GM12878 (cell line): Measurements from ENCODE around the gene SPTBN1. TPM values are rescaled to one million over a fixed set of nuclear protein-coding genes. Genes with fewer than 3 reads are reported as not detected.

Source experiments
- BHLHE40 ChIP-seq, 2 experiments: fragments of 450-650 bp in 1 of 2; IDR thresholded peaks; 2 replicates each; pipeline ENCODE4 v1.6.1; 2011 to 2017; ENCODE audit warnings: low read depth in 2 of 2, borderline replicate concordance in 1 of 2, improper control_type of control experiment in 1 of 2, low read length in 1 of 2, mild to moderate bottlenecking in 1 of 2
- CREB1 ChIP-seq: IDR thresholded peaks from 2 replicates; pipeline ENCODE4 v1.6.1; 2012; ENCODE audit warnings: low read depth, mild to moderate bottlenecking, inconsistent platforms
- MTA2 ChIP-seq: fragments of 450-650 bp; IDR thresholded peaks from 2 replicates; pipeline ENCODE4 v1.6.1; 2016; ENCODE audit warnings: low read depth, mild to moderate bottlenecking, moderate library complexity
- MXI1 ChIP-seq: fragments of 150-350 bp; IDR thresholded peaks from 2 replicates; pipeline ENCODE4 v1.6.1; 2011; ENCODE audit warnings: low read depth, mild to moderate bottlenecking, inconsistent platforms, low read length, improper control_type of control experiment
- MYC ChIP-seq: IDR thresholded peaks from 2 replicates; pipeline ENCODE4 v1.6.1; 2011; ENCODE audit warnings: mild to moderate bottlenecking, low read length, moderate library complexity, inconsistent platforms; ENCODE audit not compliant: insufficient read depth, insufficient replicate concordance, insufficient read length, severe bottlenecking
- POLR2AphosphoS2 ChIP-seq: IDR thresholded peaks from 2 replicates; pipeline ENCODE4 v1.6.1; 2011; ENCODE audit warnings: low read depth, mild to moderate bottlenecking, low read length, improper control_type of control experiment, moderate library complexity
- ZNF24 ChIP-seq: fragments of 450-650 bp; IDR thresholded peaks from 2 replicates; pipeline ENCODE4 v1.6.1; 2017; ENCODE audit warnings: antibody characterized with exemption, mild to moderate bottlenecking
- polyA plus RNA-seq, 11 experiments: library from polyadenylated mRNA; depleted of rRNA in 4 of 11; unstranded in 6 of 11; stranded (reverse) in 5 of 11; fragments of >200 nt; fragmentation: Nextera tagmentation in 4 of 11; fragmentation: Illumina TruSeq in 1 of 11; extraction: Ambion mirVana in 4 of 11; extraction: Trizol in 1 of 11; gene quantifications; 1 replicate in 1 of 11; 2 replicates in 10 of 11; pipeline versions ENCODE4 v1.2.1 to v1.2.3, GENCODE V29; 2011 to 2016; ENCODE audit warnings: inconsistent platforms in 2 of 11, missing spikeins in 2 of 11, low read depth in 1 of 11
- total RNA-seq, 4 experiments: library from RNA; depleted of rRNA in 3 of 4; stranded (reverse); fragments of >200 nt in 3 of 4; fragmentation: Illumina TruSeq in 1 of 4; extraction: Trizol in 1 of 4; gene quantifications; 2 replicates each; pipeline versions ENCODE4 v1.2.1 to v1.2.3, GENCODE V29; 2013 to 2021
- TF ChIP-seq, protein P1 (sequence below): fragments of 450-650 bp; formaldehyde crosslinking; IDR thresholded peaks from 2 replicates; pipeline ENCODE4 v1.5.0; 2022; ENCODE audit warnings: mild to moderate bottlenecking, missing genetic modification characterization
- TF ChIP-seq, protein P2 (sequence below): IDR thresholded peaks from 2 replicates; pipeline ENCODE4 v1.6.1; 2011; ENCODE audit warnings: low read depth, low read length, improper control_type of control experiment, borderline replicate concordance
- TF ChIP-seq, protein P3 (sequence below): fragments of 450-650 bp; IDR thresholded peaks from 2 replicates; pipeline ENCODE4 v1.6.1; 2014; ENCODE audit warnings: mild to moderate bottlenecking
- TF ChIP-seq, protein P4 (sequence below): fragments of 450-650 bp; IDR thresholded peaks from 2 replicates; pipeline ENCODE4 v1.6.1; 2016; ENCODE audit warnings: mild to moderate bottlenecking, moderate library complexity, borderline replicate concordance
- TF ChIP-seq, protein P5 (sequence below): IDR thresholded peaks from 2 replicates; pipeline ENCODE4 v1.6.1; 2012; ENCODE audit warnings: improper control_type of control experiment, low read depth, low read length; ENCODE audit not compliant: insufficient replicate concordance

SPTBN1 gene
- total and polyA plus RNA-seq, 10 of the 15 experiments (the other 5 are each of a cell fraction or from before 2014, with no cell fraction given) = 20.6 to 154 (median 76.7) TPM

DNA sequence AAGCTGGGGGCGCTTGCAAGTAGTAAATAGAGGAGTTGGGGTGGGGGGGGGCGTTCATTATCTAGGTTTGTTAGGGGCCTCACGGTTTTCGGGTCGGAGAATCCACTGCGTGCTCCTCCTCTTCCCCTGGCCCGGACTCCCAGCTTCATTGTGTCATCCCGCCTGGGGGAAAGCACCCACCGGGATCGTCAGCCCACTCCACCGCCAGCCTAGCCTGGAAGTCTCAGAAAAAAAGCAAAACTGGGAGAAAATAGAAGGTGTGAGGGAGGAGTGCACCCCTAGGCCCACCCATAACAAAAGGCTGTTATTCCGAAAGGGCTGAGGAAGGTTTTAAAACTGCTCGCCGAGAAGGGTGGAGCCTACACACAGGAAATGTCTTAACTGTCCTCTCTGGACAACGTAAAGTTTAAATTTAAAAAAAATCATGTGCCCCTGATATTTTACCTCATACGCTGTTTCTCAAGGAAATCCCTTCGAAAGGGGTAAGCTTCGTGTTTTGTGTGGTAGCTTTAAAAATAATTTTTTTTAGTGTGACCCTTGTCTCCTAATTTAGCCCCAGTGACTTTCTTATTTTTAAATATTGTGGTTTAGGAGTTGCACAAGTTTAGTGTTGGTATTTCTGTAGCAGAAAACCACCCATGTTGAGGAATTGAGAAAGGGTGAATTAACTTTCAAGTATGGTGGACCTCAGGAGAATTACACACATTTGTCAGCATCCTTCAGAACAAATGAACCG, 104.2 kb downstream of the SPTBN1 start (continued):
- TF ChIP-seq, protein P1, sequence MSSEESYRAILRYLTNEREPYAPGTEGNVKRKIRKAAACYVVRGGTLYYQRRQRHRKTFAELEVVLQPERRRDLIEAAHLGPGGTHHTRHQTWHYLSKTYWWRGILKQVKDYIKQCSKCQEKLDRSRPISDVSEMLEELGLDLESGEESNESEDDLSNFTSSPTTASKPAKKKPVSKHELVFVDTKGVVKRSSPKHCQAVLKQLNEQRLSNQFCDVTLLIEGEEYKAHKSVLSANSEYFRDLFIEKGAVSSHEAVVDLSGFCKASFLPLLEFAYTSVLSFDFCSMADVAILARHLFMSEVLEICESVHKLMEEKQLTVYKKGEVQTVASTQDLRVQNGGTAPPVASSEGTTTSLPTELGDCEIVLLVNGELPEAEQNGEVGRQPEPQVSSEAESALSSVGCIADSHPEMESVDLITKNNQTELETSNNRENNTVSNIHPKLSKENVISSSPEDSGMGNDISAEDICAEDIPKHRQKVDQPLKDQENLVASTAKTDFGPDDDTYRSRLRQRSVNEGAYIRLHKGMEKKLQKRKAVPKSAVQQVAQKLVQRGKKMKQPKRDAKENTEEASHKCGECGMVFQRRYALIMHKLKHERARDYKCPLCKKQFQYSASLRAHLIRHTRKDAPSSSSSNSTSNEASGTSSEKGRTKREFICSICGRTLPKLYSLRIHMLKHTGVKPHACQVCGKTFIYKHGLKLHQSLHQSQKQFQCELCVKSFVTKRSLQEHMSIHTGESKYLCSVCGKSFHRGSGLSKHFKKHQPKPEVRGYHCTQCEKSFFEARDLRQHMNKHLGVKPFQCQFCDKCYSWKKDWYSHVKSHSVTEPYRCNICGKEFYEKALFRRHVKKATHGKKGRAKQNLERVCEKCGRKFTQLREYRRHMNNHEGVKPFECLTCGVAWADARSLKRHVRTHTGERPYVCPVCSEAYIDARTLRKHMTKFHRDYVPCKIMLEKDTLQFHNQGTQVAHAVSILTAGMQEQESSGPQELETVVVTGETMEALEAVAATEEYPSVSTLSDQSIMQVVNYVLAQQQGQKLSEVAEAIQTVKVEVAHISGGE = no peak
- TF ChIP-seq, protein P2, sequence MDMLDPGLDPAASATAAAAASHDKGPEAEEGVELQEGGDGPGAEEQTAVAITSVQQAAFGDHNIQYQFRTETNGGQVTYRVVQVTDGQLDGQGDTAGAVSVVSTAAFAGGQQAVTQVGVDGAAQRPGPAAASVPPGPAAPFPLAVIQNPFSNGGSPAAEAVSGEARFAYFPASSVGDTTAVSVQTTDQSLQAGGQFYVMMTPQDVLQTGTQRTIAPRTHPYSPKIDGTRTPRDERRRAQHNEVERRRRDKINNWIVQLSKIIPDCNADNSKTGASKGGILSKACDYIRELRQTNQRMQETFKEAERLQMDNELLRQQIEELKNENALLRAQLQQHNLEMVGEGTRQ = no peak; the same call in 1 of the 2 replicates
- TF ChIP-seq, protein P3, sequence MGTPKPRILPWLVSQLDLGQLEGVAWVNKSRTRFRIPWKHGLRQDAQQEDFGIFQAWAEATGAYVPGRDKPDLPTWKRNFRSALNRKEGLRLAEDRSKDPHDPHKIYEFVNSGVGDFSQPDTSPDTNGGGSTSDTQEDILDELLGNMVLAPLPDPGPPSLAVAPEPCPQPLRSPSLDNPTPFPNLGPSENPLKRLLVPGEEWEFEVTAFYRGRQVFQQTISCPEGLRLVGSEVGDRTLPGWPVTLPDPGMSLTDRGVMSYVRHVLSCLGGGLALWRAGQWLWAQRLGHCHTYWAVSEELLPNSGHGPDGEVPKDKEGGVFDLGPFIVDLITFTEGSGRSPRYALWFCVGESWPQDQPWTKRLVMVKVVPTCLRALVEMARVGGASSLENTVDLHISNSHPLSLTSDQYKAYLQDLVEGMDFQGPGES = no peak
- peak; percentile 53; the same call in 1 of the 2 replicates for TF ChIP-seq MXI1
- TF ChIP-seq MYC = no peak
- TF ChIP-seq, protein P4, sequence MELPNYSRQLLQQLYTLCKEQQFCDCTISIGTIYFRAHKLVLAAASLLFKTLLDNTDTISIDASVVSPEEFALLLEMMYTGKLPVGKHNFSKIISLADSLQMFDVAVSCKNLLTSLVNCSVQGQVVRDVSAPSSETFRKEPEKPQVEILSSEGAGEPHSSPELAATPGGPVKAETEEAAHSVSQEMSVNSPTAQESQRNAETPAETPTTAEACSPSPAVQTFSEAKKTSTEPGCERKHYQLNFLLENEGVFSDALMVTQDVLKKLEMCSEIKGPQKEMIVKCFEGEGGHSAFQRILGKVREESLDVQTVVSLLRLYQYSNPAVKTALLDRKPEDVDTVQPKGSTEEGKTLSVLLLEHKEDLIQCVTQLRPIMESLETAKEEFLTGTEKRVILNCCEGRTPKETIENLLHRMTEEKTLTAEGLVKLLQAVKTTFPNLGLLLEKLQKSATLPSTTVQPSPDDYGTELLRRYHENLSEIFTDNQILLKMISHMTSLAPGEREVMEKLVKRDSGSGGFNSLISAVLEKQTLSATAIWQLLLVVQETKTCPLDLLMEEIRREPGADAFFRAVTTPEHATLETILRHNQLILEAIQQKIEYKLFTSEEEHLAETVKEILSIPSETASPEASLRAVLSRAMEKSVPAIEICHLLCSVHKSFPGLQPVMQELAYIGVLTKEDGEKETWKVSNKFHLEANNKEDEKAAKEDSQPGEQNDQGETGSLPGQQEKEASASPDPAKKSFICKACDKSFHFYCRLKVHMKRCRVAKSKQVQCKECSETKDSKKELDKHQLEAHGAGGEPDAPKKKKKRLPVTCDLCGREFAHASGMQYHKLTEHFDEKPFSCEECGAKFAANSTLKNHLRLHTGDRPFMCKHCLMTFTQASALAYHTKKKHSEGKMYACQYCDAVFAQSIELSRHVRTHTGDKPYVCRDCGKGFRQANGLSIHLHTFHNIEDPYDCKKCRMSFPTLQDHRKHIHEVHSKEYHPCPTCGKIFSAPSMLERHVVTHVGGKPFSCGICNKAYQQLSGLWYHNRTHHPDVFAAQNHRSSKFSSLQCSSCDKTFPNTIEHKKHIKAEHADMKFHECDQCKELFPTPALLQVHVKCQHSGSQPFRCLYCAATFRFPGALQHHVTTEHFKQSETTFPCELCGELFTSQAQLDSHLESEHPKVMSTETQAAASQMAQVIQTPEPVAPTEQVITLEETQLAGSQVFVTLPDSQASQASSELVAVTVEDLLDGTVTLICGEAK = peak; percentile 99
- TF ChIP-seq, protein P5, sequence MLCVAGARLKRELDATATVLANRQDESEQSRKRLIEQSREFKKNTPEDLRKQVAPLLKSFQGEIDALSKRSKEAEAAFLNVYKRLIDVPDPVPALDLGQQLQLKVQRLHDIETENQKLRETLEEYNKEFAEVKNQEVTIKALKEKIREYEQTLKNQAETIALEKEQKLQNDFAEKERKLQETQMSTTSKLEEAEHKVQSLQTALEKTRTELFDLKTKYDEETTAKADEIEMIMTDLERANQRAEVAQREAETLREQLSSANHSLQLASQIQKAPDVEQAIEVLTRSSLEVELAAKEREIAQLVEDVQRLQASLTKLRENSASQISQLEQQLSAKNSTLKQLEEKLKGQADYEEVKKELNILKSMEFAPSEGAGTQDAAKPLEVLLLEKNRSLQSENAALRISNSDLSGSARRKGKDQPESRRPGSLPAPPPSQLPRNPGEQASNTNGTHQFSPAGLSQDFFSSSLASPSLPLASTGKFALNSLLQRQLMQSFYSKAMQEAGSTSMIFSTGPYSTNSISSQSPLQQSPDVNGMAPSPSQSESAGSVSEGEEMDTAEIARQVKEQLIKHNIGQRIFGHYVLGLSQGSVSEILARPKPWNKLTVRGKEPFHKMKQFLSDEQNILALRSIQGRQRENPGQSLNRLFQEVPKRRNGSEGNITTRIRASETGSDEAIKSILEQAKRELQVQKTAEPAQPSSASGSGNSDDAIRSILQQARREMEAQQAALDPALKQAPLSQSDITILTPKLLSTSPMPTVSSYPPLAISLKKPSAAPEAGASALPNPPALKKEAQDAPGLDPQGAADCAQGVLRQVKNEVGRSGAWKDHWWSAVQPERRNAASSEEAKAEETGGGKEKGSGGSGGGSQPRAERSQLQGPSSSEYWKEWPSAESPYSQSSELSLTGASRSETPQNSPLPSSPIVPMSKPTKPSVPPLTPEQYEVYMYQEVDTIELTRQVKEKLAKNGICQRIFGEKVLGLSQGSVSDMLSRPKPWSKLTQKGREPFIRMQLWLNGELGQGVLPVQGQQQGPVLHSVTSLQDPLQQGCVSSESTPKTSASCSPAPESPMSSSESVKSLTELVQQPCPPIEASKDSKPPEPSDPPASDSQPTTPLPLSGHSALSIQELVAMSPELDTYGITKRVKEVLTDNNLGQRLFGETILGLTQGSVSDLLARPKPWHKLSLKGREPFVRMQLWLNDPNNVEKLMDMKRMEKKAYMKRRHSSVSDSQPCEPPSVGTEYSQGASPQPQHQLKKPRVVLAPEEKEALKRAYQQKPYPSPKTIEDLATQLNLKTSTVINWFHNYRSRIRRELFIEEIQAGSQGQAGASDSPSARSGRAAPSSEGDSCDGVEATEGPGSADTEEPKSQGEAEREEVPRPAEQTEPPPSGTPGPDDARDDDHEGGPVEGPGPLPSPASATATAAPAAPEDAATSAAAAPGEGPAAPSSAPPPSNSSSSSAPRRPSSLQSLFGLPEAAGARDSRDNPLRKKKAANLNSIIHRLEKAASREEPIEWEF = no peak
- TF ChIP-seq BHLHE40 (IDR thresholded peaks at IDR 0.05; ENCODE audit: borderline replicate concordance in 1 of 2, low read depth in 2 of 2, low read length in 1 of 2) = peak; percentile 45 to 65; a peak in 2 of 4 replicates
- TF ChIP-seq CREB1 = peak; percentile 47; the same call in 1 of the 2 replicates
- peak; percentile 83; the same call in 1 of the 2 replicates for TF ChIP-seq POLR2AphosphoS2
- peak; percentile 55 for TF ChIP-seq MTA2
- no peak for TF ChIP-seq ZNF24
